Activated T-helper 1 cell treated with Interleukin-2 at 50 U/mL for 16 hours (primary cell): ENCODE data around the gene CELSR2.

Experiments used
- DNase-seq: peaks from one replicate; pipeline ENCODE4 v3.0.0-alpha.2; 2020; ENCODE audit warnings: low read depth

CELSR2 gene

DNA sequence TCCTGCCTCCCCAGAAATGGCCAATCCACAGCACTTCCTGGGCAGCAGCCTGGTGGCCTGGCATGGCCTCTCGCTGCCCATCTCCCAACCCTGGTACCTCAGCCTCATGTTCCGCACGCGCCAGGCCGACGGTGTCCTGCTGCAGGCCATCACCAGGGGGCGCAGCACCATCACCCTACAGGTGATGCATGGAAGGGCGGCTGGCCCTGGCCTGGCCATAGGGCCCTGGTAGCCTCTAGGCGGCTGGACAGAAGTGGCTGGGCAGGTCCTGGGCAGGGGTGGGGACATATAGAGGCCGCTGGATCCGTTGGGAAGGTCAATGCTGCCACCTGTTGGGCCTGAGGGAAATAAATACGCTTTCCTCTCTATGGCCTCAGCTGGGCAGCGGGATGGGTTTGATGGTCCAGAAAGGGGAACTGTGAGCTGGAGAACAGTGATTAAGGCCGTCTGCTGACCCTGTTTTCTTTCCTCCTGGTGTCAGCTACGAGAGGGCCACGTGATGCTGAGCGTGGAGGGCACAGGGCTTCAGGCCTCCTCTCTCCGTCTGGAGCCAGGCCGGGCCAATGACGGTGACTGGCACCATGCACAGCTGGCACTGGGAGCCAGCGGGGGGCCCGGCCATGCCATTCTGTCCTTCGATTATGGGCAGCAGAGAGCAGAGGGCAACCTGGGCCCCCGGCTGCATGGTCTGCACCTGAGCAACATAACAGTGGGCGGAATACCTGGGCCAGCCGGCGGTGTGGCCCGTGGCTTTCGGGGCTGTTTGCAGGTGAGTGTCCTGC, 14.4 kb downstream of the CELSR2 start:
- DNase-seq: peak; percentile 54

DNA sequence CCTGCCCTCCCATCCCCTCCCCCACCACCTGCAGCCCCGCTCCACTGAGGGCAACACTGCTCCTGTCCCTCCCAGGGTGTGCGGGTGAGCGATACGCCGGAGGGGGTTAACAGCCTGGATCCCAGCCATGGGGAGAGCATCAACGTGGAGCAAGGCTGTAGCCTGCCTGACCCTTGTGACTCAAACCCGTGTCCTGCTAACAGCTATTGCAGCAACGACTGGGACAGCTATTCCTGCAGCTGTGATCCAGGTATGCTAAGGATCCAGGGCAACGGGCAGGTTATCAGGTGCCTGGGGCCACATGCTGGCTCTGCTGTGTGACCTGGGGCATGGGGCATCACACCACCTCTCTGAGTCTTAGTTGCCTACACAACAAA, 15.0 kb downstream of the CELSR2 start:
- no peak for DNase-seq

DNA sequence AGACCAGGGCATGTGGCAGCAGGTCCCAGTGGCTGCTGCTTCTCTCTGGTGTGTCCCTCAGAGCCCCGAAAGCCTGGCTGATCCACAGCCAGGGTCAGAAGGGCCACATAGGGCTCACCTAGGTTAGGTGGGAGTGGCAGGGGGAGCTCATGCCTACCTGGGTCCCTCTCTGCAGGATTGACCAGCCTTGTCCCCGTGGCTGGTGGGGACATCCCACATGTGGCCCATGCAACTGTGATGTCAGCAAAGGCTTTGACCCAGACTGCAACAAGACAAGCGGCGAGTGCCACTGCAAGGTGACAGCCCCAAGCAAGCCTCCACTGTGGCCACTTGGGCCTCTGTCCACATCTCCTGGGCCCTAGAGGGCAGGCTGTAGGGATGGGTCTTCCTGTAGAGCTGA, 15.7 kb downstream of the CELSR2 start:
- DNase-seq: no peak

DNA sequence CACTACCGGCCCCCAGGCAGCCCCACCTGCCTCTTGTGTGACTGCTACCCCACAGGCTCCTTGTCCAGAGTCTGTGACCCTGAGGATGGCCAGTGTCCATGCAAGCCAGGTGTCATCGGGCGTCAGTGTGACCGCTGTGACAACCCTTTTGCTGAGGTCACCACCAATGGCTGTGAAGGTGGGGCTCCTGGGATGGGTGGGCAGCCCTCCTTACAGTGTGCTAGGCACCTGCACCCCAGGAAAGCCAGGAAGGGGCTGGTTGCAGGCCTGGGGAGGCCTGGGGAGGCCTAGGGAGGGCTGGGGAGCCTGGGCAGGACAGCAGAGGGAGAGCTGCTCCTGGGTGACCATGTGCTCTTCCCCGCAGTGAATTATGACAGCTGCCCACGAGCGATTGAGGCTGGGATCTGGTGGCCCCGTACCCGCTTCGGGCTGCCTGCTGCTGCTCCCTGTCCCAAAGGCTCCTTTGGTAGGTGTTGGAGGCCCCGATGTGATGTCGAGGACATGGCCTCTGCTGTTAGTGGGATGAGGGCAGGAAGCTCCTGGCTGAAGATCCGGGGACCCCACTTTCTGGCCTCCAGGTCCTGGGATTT, 16.5 kb downstream of the CELSR2 start:
- DNase-seq: no peak

DNA sequence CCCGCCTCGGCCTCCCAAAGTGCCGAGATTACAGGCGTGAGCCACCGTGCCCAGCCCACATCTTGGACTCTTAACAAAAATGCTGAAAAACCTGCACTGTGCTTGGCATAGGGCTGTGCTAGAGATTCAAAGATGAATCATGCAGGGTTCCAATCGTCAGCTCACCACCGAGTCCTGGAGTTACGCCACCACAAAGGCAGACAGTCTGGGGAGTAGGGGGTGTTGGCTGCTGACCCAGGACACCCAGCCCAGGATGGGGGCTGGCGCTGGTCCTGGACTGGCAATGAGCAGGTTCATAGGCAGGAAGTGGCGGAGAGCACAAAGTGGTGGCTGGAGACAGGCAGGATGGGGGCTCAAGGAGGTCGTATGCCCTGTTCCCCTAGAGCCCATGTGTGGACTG, 17.6 kb downstream of the CELSR2 start:
- DNase-seq: no peak

DNA sequence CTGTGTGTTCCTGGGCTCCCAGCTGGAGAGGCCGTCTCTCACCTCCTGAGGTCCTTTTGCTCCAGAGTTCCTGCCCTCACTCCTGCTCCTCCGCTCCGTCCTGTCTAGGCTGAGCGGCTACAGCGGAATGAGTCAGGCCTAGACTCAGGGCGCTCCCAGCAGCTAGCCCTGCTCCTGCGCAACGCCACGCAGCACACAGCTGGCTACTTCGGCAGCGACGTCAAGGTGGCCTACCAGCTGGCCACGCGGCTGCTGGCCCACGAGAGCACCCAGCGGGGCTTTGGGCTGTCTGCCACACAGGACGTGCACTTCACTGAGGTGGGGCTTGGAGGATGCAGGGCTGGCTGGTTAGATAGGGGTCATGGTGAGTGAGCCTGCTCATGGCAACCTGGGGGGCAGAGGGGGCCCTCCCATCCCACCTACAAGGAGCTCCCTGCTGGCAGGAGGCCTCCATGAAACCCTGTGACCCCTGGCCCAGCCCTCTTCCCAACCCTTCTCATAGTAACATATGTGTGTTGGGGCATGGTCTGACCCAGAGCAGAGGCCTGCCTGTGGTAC, 18.5 kb downstream of the CELSR2 start:
- DNase-seq: no peak

DNA sequence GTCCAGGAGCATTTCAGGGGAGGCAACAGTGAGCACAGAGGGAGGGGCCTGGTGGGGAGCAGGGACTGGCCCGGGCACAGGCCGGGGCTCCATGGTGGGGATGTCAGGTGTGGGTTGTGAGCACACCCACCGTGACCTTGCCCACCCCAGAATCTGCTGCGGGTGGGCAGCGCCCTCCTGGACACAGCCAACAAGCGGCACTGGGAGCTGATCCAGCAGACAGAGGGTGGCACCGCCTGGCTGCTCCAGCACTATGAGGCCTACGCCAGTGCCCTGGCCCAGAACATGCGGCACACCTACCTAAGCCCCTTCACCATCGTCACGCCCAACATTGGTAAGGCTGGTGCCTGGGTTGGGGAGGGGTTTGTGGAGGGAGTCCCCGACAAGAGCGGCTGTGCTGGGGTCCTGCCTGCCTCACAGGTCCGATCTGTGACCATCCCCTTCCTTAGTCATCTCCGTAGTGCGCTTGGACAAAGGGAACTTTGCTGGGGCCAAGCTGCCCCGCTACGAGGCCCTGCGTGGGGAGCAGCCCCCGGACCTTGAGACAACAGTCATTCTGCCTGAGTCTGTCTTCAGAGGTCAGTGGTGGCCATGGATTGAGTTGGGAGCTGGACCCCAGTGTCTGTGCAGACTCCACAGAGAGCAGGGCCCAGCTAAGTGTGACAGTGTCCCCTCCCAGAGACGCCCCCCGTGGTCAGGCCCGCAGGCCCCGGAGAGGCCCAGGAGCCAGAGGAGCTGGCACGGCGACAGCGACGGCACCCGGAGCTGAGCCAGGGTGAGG, 19.3 kb downstream of the CELSR2 start:
- no peak for DNase-seq

DNA sequence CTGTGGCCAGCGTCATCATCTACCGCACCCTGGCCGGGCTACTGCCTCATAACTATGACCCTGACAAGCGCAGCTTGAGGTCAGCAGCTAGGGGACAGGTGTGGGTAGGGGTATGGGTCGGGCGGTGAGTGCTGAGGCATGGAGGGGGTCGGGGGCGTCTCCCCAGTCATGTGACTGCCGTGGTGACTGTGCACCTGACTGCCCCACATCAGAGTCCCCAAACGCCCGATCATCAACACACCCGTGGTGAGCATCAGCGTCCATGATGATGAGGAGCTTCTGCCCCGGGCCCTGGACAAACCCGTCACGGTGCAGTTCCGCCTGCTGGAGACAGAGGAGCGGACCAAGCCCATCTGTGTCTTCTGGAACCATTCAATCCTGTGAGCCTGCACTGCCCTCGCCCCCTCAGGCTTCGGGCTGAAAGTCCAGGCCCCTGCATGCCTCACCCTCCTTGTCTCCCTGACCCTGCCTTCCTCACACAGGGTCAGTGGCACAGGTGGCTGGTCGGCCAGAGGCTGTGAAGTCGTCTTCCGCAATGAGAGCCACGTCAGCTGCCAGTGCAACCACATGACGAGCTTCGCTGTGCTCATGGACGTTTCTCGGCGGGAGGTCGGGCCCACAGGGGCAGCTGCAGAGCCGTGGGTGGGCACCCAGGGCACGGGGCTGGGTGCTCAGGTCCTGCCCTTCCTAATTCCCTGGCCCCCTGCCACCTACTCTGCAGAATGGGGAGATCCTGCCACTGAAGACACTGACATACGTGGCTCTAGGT, 20.1 kb downstream of the CELSR2 start:
- DNase-seq: no peak

DNA sequence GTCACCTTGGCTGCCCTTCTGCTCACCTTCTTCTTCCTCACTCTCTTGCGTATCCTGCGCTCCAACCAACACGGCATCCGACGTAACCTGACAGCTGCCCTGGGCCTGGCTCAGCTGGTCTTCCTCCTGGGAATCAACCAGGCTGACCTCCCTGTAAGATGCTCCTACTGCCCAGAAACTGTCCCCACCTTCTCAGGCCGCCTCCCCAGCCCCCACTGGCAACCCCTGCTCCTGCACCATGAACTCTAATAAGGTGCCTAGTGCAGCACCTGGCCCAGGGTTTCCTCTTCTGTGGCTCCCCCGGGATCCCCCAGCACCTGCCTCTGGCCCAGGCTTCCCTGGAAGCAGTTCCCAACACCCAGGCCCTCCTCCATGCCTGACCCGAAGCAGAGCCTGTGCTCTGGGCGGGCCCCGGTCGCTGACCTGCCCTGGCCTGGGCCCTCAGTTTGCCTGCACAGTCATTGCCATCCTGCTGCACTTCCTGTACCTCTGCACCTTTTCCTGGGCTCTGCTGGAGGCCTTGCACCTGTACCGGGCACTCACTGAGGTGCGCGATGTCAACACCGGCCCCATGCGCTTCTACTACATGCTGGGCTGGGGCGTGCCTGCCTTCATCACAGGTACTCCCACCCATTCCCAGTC, 20.8 kb downstream of the CELSR2 start:
- no peak for DNase-seq

DNA sequence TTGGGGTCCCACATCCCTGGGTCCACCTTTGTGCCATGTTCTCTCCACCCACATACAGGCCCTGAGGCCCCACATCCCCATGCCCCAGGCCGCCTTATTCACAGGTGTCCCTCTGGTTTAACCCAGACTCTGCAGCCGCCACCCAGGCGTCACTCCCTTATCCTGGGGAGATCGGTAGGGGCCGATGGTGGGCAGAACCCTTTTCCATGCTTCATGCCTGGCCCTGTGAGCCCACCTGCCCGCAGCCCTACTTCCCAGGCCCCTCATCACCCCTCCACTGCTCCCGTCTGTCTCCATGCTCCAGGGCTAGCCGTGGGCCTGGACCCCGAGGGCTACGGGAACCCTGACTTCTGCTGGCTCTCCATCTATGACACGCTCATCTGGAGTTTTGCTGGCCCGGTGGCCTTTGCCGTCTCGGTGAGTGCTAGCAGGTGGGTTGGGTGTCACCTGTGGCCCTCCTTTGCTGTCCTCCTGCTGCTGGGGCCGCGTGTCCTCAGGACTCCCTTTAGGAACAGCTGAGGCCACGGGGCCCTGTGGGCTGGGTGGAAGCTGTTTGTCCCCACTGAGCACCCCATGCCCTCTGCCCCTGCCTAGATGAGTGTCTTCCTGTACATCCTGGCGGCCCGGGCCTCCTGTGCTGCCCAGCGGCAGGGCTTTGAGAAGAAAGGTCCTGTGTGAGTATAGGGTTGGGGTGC, 21.4 kb downstream of the CELSR2 start:
- no peak for DNase-seq

DNA sequence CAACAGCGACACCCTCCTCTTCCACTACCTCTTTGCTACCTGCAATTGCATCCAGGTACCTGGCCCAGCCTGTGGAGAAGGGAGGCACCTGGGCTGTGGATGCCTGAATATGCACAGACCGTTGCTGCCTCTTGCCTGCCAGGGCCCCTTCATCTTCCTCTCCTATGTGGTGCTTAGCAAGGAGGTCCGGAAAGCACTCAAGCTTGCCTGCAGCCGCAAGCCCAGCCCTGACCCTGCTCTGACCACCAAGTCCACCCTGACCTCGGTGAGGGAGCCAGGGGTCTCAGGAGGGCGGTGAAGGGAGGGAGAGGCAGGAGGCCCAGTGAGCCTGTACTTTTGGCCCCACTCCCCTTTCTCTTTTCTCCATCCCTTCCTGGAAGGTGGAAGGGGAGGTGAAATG, 22.1 kb downstream of the CELSR2 start:
- no peak for DNase-seq

DNA sequence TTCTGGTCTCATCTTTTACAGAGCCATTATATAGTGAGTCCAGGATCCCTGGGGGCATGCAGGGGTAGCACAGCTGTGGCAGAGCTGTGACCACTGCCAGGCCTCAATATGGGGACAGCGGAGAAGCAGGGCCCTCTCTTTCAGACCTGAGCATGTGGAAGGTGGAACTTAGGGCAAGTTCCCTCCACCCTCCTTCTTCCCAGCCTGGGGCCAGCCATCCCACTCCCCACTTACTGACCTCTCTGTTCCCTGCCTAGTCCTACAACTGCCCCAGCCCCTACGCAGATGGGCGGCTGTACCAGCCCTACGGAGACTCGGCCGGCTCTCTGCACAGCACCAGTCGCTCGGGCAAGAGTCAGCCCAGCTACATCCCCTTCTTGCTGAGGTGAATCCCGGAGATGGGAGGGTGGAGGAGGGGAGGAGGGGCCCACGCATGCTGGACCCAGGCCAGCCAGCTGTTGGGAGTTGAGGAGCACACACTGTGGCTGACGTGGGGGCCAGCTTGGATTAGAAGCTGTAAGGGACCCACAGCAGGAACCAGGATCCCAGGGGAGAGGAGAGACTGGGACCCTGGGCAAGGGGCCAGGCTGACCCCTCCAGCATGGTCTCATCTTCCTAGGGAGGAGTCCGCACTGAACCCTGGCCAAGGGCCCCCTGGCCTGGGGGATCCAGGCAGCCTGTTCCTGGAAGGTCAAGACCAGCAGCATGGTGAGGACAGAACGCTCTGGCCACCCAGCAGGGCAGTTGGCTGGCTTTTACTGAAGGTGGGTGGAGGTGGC, 22.9 kb downstream of the CELSR2 start:
- DNase-seq: no peak

DNA sequence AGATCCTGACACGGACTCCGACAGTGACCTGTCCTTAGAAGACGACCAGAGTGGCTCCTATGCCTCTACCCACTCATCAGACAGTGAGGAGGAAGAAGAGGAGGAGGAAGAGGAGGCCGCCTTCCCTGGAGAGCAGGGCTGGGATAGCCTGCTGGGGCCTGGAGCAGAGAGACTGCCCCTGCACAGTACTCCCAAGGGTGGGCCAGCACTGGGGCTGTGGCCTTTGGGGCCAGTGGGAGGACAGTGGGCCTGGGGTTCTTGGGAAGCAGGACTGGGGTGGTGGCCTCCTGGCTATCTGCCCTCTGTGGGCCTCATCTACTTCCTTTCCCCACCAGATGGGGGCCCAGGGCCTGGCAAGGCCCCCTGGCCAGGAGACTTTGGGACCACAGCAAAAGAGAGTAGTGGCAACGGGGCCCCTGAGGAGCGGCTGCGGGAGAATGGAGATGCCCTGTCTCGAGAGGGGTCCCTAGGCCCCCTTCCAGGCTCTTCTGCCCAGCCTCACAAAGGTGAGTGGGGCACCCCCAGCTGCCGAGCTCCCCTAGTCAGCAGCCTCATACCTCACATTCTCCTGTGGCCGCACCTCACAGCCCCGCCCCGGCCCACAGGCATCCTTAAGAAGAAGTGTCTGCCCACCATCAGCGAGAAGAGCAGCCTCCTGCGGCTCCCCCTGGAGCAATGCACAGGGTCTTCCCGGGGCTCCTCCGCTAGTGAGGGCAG, 23.6 kb downstream of the CELSR2 start:
- no peak for DNase-seq

DNA sequence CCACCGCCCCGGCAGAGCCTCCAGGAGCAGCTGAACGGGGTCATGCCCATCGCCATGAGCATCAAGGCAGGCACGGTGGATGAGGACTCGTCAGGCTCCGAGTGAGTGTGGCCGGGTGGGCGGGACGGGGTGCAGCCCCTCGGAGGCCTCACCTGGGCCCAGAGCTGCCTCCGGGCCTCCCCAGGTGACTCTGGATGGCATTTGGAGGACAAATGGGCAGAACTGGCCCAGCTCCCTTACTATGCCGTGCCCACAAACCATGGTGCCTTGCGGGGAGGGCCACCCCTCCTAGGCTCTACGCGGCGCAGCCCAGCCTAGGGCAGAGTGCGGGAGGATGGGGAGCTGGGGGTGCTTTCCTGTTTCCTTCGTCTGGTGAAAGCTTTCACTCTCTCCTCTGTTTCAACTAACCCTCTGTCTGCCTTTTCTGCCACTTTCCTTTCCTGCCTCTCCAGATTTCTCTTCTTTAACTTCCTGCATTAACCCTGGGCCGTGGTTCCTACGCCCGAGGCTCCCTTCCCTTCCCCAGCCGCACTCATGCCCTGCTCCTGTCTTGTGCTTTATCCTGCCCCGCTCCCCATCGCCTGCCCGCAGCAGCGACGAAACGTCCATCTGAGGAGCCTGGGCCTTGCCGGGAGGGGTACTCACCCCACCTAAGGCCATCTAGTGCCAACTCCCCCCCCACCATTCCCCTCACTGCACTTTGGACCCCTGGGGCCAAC, 24.4 kb downstream of the CELSR2 start:
- DNase-seq: no peak

DNA sequence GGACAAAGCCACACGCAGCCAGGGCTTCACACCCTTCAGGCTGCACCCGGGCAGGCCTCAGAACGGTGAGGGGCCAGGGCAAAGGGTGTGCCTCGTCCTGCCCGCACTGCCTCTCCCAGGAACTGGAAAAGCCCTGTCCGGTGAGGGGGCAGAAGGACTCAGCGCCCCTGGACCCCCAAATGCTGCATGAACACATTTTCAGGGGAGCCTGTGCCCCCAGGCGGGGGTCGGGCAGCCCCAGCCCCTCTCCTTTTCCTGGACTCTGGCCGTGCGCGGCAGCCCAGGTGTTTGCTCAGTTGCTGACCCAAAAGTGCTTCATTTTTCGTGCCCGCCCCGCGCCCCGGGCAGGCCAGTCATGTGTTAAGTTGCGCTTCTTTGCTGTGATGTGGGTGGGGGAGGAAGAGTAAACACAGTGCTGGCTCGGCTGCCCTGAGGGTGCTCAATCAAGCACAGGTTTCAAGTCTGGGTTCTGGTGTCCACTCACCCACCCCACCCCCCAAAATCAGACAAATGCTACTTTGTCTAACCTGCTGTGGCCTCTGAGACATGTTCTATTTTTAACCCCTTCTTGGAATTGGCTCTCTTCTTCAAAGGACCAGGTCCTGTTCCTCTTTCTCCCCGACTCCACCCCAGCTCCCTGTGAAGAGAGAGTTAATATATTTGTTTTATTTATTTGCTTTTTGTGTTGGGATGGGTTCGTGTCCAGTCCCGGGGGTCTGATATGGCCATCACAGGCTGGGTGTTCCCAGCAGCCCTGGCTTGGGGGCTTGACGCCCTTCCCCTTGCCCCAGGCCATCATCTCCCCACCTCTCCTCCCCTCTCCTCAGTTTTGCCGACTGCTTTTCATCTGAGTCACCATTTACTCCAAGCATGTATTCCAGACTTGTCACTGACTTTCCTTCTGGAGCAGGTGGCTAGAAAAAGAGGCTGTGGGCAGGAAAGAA, 25.5 kb downstream of the CELSR2 start:
- no peak for DNase-seq

DNA sequence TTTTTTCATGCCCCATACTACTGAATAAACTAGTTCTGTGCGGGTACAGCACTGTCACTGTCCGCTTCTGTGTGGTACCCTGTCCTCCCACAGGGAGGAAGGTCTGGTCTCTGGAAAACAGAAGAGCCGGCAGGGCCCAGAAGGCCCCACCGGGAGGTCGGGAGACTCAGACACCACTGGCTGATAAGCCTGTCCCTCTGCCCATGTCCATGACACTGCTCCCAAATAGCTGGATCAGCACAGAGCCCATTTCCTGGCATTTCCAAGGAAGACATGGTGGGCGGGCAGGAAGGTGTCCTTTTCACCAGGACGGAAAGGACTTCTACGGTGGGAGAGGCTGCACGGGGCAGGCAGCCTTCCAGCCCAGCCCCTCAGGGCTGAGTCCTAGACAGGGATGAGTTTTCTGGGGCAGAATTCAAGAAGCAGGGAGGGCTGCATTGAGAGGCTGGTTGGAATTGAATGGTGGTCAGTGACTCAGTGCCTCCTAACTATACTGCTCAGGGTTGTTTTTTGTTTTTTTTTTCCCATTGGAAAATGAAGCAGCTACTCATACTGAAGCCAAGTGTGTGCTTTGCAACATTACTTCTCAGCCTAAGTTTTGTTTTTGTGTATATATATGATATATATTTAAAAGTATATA, 26.5 kb downstream of the CELSR2 start:
- no peak for DNase-seq
